GM12864 (cell line): ENCODE results near the gene SLC47A2.
A peak's percentile ranks its signal among the peaks of the same experiment; 100 is the strongest.
"Not testable (repeated sequence)": the region's sequence is repeated elsewhere in the genome, so short reads cannot be mapped to it uniquely, and the experiment has no call there.

ENCODE experiments used
- DNase-seq: peaks from one replicate; pipeline ENCODE4 v3.0.0-alpha.2; 2011; ENCODE audit warnings: low read depth
- H3K4me3 ChIP-seq: 2 replicates; pipeline ENCODE4 v1.5.1; 2011; ENCODE audit warnings: mild to moderate bottlenecking, low read depth, low read length, control low read depth
- TF ChIP-seq, protein P1 (sequence below): IDR thresholded peaks from 2 replicates; pipeline ENCODE4 v1.5.1; 2011; ENCODE audit warnings: low read depth, mild to moderate bottlenecking, moderate library complexity, low read length, control low read depth, inconsistent platforms; ENCODE audit errors: missing control alignments

The SLC47A2 gene

DNA sequence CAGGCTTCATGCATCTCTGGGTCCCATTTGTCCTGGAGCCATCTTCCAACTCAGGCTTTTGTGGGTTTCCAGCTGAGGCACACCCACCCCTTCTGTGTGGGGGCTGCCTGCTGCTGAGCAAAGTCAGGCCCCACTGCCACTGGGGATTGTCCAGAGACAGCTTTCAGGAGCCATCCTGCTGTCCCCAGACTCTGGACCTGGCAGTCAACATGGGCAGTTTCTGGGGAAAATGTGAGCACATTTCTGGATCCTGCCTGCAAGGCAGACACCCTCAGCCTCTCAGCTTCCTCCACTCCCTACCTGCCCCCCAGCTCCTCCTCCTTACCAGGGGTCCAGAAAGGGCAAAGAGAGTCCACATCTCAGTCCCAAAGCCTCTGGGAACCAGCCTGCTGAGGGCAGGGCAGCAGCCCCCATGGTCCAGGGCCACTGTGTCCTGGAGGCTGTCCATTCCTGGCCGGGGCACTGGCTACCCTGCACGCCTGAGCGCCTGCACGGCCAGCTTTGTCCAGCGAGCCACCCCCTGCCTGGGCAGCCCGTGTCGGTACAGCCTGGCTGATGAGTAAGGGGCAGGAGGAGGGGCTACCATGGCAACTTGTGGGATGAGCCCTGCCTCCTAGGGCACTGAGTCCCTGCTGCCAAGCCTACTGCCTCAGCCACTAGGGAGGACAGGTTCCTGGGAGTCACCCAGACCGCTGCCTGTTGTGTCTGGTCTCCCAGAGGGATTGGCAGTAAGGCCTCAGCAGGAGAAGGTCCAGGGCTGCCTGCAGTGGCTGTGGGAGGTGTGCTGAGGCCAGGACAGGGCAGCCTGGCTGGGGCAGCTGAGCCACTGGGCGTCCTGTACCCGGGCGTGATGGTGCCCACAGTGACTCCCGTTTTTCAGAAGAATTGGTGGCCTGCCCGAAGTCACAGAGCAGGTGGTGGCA is at the start of gene SLC47A2:
Gene SLC47A2, minus strand, starts transcription at position 477 of the 923 bp plus-strand sequence. Its CDS starts 29 bp downstream, at position 448.
- H3K4me3 ChIP-seq: no peak within 1 kb of the TSS
- DNase-seq: no peak

DNA sequence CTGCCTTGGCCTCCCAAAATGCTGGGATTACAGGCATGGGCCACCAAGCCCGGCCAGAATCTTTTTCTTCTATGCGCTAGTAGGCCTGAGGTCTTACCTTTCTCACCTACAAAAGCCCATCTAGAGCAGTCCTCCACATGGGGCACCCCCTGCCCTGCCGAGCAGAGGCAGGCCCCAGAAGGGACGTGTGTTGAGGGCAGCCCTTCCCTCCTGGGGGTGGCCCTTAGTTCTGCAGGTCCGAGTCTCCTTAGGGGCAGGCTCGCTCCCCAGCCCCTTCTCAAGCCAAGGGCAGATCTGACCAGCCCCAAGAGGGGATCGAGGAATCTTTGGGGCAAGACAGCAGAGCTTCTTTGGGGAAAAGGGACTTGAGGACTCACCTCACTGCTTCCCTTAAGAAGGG is 49.6 kb upstream of the SLC47A2 start:
- no peak overlapping the region for H3K4me3 ChIP-seq
- TF ChIP-seq, protein P1, sequence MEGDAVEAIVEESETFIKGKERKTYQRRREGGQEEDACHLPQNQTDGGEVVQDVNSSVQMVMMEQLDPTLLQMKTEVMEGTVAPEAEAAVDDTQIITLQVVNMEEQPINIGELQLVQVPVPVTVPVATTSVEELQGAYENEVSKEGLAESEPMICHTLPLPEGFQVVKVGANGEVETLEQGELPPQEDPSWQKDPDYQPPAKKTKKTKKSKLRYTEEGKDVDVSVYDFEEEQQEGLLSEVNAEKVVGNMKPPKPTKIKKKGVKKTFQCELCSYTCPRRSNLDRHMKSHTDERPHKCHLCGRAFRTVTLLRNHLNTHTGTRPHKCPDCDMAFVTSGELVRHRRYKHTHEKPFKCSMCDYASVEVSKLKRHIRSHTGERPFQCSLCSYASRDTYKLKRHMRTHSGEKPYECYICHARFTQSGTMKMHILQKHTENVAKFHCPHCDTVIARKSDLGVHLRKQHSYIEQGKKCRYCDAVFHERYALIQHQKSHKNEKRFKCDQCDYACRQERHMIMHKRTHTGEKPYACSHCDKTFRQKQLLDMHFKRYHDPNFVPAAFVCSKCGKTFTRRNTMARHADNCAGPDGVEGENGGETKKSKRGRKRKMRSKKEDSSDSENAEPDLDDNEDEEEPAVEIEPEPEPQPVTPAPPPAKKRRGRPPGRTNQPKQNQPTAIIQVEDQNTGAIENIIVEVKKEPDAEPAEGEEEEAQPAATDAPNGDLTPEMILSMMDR: no peak
- no peak for DNase-seq

More for the DNA sequence above, at the start of gene SLC47A2:
- TF ChIP-seq, protein P1: no peak

DNA sequence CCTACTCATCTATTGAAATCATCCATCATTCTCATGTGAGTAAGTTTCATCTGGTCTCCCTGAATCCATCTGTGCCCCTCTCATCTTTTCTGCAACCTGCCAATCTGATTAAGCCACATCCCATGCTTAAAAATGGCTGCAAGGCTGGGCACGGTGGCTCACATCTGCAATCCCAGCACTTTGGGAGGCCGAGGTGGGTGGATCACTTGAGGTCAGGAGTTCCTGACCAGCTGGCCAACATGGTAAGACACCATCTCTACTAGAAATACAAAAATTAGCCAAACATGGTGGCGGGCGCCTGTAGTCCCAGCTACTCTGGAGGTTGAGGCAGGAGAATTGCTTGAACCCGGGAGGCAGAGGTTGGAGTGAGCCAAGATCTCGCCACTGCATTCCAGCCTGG is 47.6 kb upstream of the SLC47A2 start:
- not testable (repeated sequence) for H3K4me3 ChIP-seq, DNase-seq

DNA sequence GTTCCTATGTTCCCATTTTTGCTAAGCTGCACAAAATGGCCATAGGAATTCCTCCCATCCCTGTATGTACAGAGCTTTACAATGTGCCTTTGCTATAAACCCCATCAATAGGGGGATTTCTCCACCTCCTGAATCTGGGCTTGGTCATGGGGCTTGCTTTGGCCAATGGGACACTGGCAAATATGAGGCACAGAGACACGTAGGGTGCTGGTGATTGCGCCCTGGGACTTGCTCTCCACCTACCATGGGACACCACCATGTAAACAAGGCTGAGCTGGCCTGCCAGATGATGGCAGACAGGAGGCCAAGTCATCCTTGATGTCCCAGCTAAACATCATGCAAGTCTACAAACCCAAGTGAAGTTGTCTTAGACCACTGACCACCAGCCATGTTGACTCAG is 47.0 kb upstream of the SLC47A2 start:
- DNase-seq: no peak
- H3K4me3 ChIP-seq: no peak overlapping the region
- TF ChIP-seq, protein P1: no peak

DNA sequence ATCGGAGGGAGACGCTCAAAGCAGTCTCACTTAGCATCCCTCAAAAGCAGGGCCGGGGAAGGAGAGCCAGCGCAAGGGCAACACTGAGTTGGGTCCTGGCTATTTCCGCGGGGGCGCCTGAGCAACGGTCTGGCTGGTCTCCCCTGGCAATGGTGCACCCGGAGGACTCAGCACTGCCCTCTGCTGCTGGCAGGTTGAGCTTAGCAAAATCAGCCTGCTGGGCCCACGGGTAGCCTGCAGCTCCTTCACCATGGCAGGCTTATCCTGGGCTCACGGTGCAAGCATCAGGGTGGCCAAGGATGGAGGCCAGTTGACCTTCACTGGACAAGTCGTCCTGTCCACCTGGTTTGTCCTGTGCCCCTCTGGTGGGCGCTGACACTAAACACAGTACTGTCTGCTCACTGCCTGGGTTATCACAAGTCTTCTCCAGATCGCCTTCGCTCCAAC is 46.2 kb upstream of the SLC47A2 start:
- no peak overlapping the region for H3K4me3 ChIP-seq
- no peak for DNase-seq
- TF ChIP-seq, protein P1: peak; percentile 79

DNA sequence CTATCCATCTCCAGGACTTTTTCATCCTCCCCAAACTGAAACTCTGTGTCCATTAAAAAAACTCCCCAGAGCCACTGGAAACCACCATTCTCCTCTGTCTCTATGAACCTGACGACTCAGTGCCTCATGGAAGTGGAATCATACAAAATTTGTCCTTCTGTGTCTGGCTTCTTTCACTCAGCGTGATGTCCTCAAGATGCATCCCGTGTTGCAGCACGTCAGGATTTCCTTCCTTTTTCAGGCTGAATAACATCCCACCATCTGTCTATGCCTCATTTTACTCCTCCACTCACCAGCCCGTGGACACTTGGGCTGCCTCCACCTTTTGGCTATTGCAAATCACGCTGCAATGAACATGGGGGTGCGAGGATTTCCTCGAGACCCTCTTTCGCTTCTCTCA is 44.4 kb upstream of the SLC47A2 start:
- TF ChIP-seq, protein P1: no peak
- no peak overlapping the region for H3K4me3 ChIP-seq
- no peak for DNase-seq

- TF ChIP-seq, protein P1: no peak
- DNase-seq: no peak
Observed at GRCh38 chr17:19759568-19760549, 43.5 kb upstream of the SLC47A2 start.

More at GRCh38 chr17:19759568-19760549, 43.5 kb upstream of the SLC47A2 start:
- H3K4me3 ChIP-seq: no peak overlapping the region
